T-cell (primary cell): ENCODE measurements around the gene SYNJ1. TPM values are rescaled to one million over a fixed set of nuclear protein-coding genes. Genes with fewer than 3 reads are reported as not detected.
"Not testable (repeated sequence)": the region's sequence is repeated elsewhere in the genome, so short reads cannot be mapped to it uniquely, and the experiment has no call there.

Experiments used
- ATAC-seq, 4 experiments: fragments of 200-7000 bp in 3 of 4; fragments of 150-1000 bp in 1 of 4; cut with Tn5 transposase; replicated peaks in 1 of 4; 1 replicate in 3 of 4; 2 replicates in 1 of 4; pipeline ENCODE4 v1.10.0; 2021; ENCODE audit warnings: moderate library complexity in 3 of 4, mild to moderate bottlenecking in 2 of 4, moderate number of reproducible peaks in 1 of 4
- CTCF ChIA-PET, 2 donors: fragments of 300-600 bp; sonication (Branson Sonifier 250); formaldehyde crosslinking; loops; one replicate each; lab custom pipeline; 2022; ENCODE audit warnings: antibody characterized with exemption in 2 of 2; lab: Charles Lee
- POLR2A ChIA-PET, 2 donors: fragments of 300-600 bp; sonication (Branson Sonifier 250); formaldehyde crosslinking; loops; one replicate each; lab custom pipeline; 2022; ENCODE audit warnings: antibody characterized with exemption in 2 of 2; lab: Charles Lee
- DNase-seq, 35 experiments: peaks; one replicate each; pipeline versions ENCODE4 v3.0.0 to v3.0.0-alpha.2; 2013 to 2023
- H3K27ac ChIP-seq: one replicate; pipeline ENCODE4 v1.5.1; 2013; ENCODE audit warnings: low read length
- H3K27me3 ChIP-seq, 2 experiments: replicated peaks in 1 of 2; 1 replicate in 1 of 2; 2 replicates in 1 of 2; pipeline versions ENCODE4 v1.6.1 to v1.7.0; 2013; ENCODE audit warnings: low read length in 1 of 2, mixed read lengths in 1 of 2; ENCODE audit not compliant: control insufficient read depth in 2 of 2, insufficient read depth in 2 of 2; ENCODE audit errors: extremely low read depth in 1 of 2
- H3K36me3 ChIP-seq, 2 donors: 1 replicate in 1 of 2; 2 replicates in 1 of 2; pipeline versions ENCODE4 v1.6.1 to v1.7.0; 2013; ENCODE audit warnings: low read length in 1 of 2; ENCODE audit not compliant: control insufficient read depth in 2 of 2, insufficient read depth in 1 of 2; ENCODE audit errors: extremely low read depth in 1 of 2
- H3K4me1 ChIP-seq, 2 experiments: 1 replicate in 1 of 2; 2 replicates in 1 of 2; pipeline versions ENCODE4 v1.6.1 to v1.7.0; 2013; ENCODE audit warnings: low read length in 2 of 2, mixed read lengths in 1 of 2; ENCODE audit not compliant: insufficient read depth in 2 of 2, control insufficient read depth in 1 of 2; ENCODE audit errors: extremely low read depth in 1 of 2
- H3K4me3 ChIP-seq, 2 donors: 1 replicate in 1 of 2; 2 replicates in 1 of 2; pipeline versions ENCODE4 v1.5.1 to v1.7.0; 2013; ENCODE audit warnings: mild to moderate bottlenecking in 2 of 2, low read length in 1 of 2, moderate library complexity in 1 of 2; ENCODE audit not compliant: control insufficient read depth in 1 of 2; ENCODE audit errors: extremely low read depth in 1 of 2
- H3K9me3 ChIP-seq: 2 replicates; pipeline ENCODE4 v1.7.0; 2013
- H3K27ac Mint-ChIP-seq, 2 donors: one replicate each; pipeline ENCODE4 v1.8.0; 2020 to 2021; ENCODE audit warnings: mild to moderate bottlenecking in 2 of 2, mixed read lengths in 2 of 2
- H3K27me3 Mint-ChIP-seq, 2 donors: one replicate each; pipeline ENCODE4 v1.8.0; 2021 to 2022; ENCODE audit warnings: mixed read lengths in 2 of 2
- H3K36me3 Mint-ChIP-seq: one replicate; pipeline ENCODE4 v1.8.0; 2021; ENCODE audit warnings: mixed read lengths
- H3K4me1 Mint-ChIP-seq, 3 donors: one replicate each; pipeline ENCODE4 v1.8.0; 2020 to 2022; ENCODE audit warnings: mixed read lengths in 3 of 3, mild to moderate bottlenecking in 1 of 3
- H3K4me3 Mint-ChIP-seq, 3 donors: one replicate each; pipeline ENCODE4 v1.8.0; 2020 to 2022; ENCODE audit warnings: mild to moderate bottlenecking in 3 of 3, mixed read lengths in 3 of 3, moderate library complexity in 3 of 3
- H3K9me3 Mint-ChIP-seq, 3 donors: one replicate each; pipeline ENCODE4 v1.8.0; 2020 to 2022; ENCODE audit warnings: mixed read lengths in 3 of 3
- WGBS: methylation state at CpG from one replicate; pipeline ENCODE4 v1.1.5; 2013; ENCODE audit warnings: missing lambda C conversion rate; ENCODE audit not compliant: insufficient coverage; 5-methylcytosine and 5-hydroxymethylcytosine counted together
- total RNA-seq, 35 experiments: library from RNA in 6 of 35; stranded (reverse) in 6 of 35; fragments of 120-200 nt in 1 of 35; gene quantifications; one replicate each; pipeline versions ENCODE4 v1.2.1 to v1.2.4 and lab custom pipeline; 2013 to 2026

SYNJ1 gene
- total RNA-seq, 5 donors from 2014 or later (not counting 1 experiment from before 2014, with no cell fraction given): 15.2 to 24.0 (median 20.3) TPM

DNA sequence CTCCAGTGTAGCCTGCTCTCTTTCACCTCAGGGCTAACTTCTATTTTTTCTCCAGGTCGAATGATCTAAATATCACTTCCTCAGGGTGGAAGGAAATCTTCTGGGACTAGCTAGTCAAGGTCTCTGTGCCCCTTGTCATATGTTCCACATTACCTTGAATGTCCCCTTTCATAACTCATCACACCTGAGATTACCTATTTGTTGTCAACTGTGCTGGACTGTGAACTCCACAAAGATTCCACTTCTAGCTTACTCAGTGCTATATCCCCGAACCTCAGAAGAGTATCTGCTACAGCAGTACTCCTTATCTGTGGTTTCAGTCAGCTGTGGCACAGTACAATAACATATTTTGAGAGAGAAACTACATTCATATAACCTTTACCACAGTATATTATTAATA lies 14.6 kb upstream of the SYNJ1 start:
- CTCF ChIA-PET: no interaction called here
- Mint-ChIP-seq H3K36me3 (peaks cover 74% of the 10 kb centered on the region), H3K4me1 (peaks cover 8 to 24% (median 10%) of the 10 kb centered on the region in 3 donors), H3K4me3 (no peak overlapping the region), H3K9me3 (no peaks in the 10 kb centered on the region), H3K27ac (no peak overlapping the region), H3K27me3 (no peaks in the 10 kb centered on the region)
- DNase-seq (no peak), ATAC-seq (no peak)
- no peak overlapping the region for H3K27ac ChIP-seq
- POLR2A ChIA-PET: no interaction called here
- peaks cover 10 to 72% of the 10 kb centered on the region in 2 donors for H3K36me3 ChIP-seq
- no peak overlapping the region for H3K4me3 ChIP-seq
- H3K9me3 ChIP-seq: no peaks in the 10 kb centered on the region
- H3K27me3 ChIP-seq: no peaks in the 10 kb centered on the region
- 83% methylated on average over 1 of the region's 2 CpGs for WGBS
- peaks cover 3 to 4% of the 10 kb centered on the region in 2 experiments for H3K4me1 ChIP-seq

DNA sequence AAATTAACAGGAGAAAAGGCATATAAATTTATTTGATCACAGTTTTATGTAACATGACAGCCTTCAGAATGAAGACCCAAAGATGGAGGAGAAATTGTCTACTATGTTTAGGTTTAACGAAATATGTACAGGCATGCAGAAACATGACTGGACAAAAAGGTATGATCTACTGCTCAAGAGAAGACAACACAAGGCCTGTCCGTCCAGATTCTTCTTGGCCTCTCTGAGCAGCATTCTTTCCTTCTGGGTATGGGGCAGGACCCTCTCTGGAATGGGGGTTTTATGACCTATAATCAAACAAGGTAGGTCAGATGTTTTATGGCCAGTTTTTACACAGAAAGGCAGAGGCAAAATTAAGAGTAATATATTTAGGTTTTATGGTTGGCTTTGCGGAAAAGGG lies 13.5 kb upstream of the SYNJ1 start:
- Mint-ChIP-seq H3K27ac (peak overlapping the region in 1 of 2 donors; percentile 25), H3K9me3 (no peaks in the 10 kb centered on the region), H3K27me3 (no peaks in the 10 kb centered on the region), H3K4me3 (no peak overlapping the region), H3K36me3 (peaks cover 63% of the 10 kb centered on the region), H3K4me1 (peaks cover under 1 to 14% (median 3%) of the 10 kb centered on the region in 3 donors)
- 100% methylated on average over 2 of the region's 3 CpGs for WGBS
- Histone ChIP-seq H3K9me3 (no peaks in the 10 kb centered on the region), H3K4me3 (no peak overlapping the region), H3K27me3 (no peaks in the 10 kb centered on the region), H3K27ac (no peak overlapping the region), H3K4me1 (no peaks in the 10 kb centered on the region), H3K36me3 (peaks cover 10 to 72% of the 10 kb centered on the region in 2 donors)
- no peak for DNase-seq
- POLR2A ChIA-PET: no interaction called here
- CTCF ChIA-PET: no interaction called here
- no peak for ATAC-seq

DNA sequence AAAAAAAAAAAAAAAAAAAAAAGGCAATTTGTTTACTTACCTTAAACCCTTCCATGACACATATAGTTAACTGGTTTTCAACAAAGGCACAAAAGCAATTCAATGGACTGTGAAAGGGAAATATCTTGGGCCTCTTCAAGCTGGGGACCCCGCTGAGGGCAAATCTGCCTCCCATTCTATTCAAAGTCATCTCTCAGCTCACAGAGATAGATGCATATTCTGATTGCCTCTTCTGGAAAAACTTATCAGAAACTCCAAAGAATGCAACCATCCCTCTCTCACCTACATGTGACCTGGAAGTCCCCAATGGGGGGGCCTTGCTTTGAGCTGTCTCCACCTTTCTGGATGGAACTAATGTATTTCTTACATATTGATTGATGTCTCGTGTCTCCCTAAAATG lies 12.1 kb upstream of the SYNJ1 start:
- Histone ChIP-seq H3K27ac (no peak overlapping the region), H3K9me3 (no peaks in the 10 kb centered on the region), H3K36me3 (peaks cover 6 to 60% of the 10 kb centered on the region in 2 donors), H3K4me1 (no peaks in the 10 kb centered on the region), H3K27me3 (no peaks in the 10 kb centered on the region), H3K4me3 (no peak overlapping the region)
- peaks cover 0 to 12% (median 2%) of the 10 kb centered on the region in 3 donors for H3K4me1 Mint-ChIP-seq
- DNase-seq: no peak
- no peaks in the 10 kb centered on the region for H3K9me3 Mint-ChIP-seq
- H3K4me3 Mint-ChIP-seq: no peak overlapping the region
- ChIA-PET CTCF (interaction anchor here in 1 of 2 donors (0.6 to 0.7 kb wide), 2 partner anchors 31 to 424 kb away, joined by 3 read pairs; partner anchors contain the start of gene PAXBP1), POLR2A (interaction anchor here in 1 of 2 donors (0.6 kb wide), 1 partner anchor 96 kb away, joined by 6 read pairs; no protein-coding TSS in a partner anchor)
- 100% methylated on average over 2 of the region's 2 CpGs for WGBS
- no peak overlapping the region for H3K27ac Mint-ChIP-seq
- no peak for ATAC-seq
- peaks cover 56% of the 10 kb centered on the region for H3K36me3 Mint-ChIP-seq
- no peaks in the 10 kb centered on the region for H3K27me3 Mint-ChIP-seq

DNA sequence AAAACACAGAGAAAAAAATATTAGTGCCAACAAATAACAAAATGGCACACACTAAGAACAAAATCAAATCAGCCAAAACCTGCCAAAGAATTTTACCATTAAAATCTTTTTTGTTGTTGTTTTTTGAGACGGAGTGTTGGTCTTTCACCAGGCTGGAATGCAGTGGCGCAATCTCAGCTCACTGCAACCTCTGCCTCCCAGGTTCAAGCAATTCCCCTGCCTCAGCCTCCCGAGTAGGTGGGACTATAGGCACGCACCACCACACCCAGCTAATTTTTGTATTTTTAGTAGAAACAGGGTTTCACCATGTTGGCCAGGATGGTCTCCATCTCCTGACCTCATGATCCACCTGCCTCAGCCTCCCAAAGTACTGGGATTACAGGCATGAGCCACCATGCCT lies 8.3 kb upstream of the SYNJ1 start:
- not testable (repeated sequence) for H3K4me3 ChIP-seq
- H3K36me3 Mint-ChIP-seq: peaks cover 41% of the 10 kb centered on the region
- POLR2A ChIA-PET: interaction anchor here in 1 of 2 donors (0.5 kb wide), 1 partner anchor 701 kb away, joined by 3 read pairs; no protein-coding TSS in a partner anchor

DNA sequence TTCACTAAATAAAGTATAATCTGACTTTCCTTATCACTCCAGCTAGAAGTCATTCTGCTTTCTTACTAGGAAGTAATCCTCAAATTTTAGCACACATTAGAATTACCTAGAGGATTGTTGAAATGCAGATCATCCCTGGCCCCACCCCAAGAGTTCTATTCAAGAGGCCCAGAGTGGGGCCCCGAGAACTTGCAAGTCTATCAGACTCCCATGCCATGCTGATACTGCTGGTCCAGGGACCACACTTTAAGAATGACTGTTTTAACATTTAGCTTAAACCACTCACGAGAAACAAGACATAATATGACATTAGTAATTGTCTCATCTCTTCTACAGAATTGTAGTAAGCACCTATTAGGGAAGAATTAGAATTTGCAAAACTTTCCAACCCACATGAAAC lies 7.7 kb upstream of the SYNJ1 start:
- H3K4me3 ChIP-seq: no peak overlapping the region
- no peak for DNase-seq
- Mint-ChIP-seq H3K36me3 (peaks cover 36% of the 10 kb centered on the region), H3K4me3 (no peak overlapping the region), H3K27ac (peak overlapping the region in 1 of 2 donors; percentile 13), H3K4me1 (peaks cover 31 to 38% (median 32%) of the 10 kb centered on the region in 3 donors), H3K27me3 (no peaks in the 10 kb centered on the region), H3K9me3 (no peaks in the 10 kb centered on the region)
- no CpG with 5 or more reads among the region's 2 CpGs for WGBS
- H3K36me3 ChIP-seq: peaks cover 6 to 29% of the 10 kb centered on the region in 2 donors
- CTCF ChIA-PET: no interaction called here
- no peak overlapping the region for H3K27ac ChIP-seq
- ATAC-seq: no peak
- H3K4me1 ChIP-seq: peaks cover 10 to 13% of the 10 kb centered on the region in 2 experiments
- POLR2A ChIA-PET: interaction anchor here in 1 of 2 donors (0.6 kb wide), 1 partner anchor 36 kb away, joined by 3 read pairs; the partner anchor contains the start of gene PAXBP1
- H3K9me3 ChIP-seq: no peaks in the 10 kb centered on the region
- H3K27me3 ChIP-seq: no peaks in the 10 kb centered on the region

More for the DNA sequence above, 8.3 kb upstream of the SYNJ1 start:
- CTCF ChIA-PET: interaction anchor here in 1 of 2 donors (0.5 to 0.6 kb wide), 2 partner anchors 22 to 334 kb away, joined by 3 read pairs; no protein-coding TSS in a partner anchor
- ATAC-seq, H3K4me1 ChIP-seq, H3K4me3 Mint-ChIP-seq, H3K27ac Mint-ChIP-seq, H3K27me3 ChIP-seq, H3K9me3 Mint-ChIP-seq, H3K27ac ChIP-seq, H3K9me3 ChIP-seq, H3K27me3 Mint-ChIP-seq, DNase-seq: not testable (repeated sequence)
- WGBS: no CpG with 5 or more reads among the region's 4 CpGs
- peaks cover 25 to 32% (median 27%) of the 10 kb centered on the region in 3 donors for H3K4me1 Mint-ChIP-seq
- H3K36me3 ChIP-seq: peaks cover 6 to 31% of the 10 kb centered on the region in 2 donors

DNA sequence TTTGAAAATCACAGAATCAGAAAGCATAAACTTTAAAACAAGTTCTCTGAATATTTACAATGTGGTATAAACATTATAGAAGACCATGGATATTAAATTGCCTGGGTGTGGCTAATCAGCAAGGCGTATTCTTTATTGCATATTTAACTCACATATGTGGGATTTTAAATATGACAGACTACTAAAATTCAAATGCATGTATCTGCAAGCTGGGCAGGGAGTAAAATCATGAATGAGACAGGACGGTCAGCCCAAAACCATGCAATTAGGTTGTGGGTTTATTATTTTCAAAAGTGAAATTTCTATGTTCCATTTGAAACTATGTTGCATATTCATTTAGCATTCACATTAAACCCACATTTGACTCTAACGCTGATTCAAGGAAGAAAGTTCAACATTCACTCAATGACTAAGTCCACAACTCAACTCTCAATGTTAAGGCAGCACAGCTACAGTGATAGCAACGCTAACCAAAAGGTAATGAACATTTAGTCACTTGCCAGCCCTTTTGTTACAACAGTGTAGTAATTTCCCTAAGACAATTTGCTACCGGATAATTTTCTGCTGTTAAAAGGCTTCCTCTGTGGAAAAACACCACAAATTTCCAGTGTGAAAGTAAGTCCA lies 6.3 kb upstream of the SYNJ1 start:
- ChIA-PET CTCF (no interaction called here), POLR2A (no interaction called here)
- WGBS: no CpG with 5 or more reads among the region's 5 CpGs
- DNase-seq (no peak), ATAC-seq (no peak)
- Histone ChIP-seq H3K36me3 (peaks cover 0 to 26% of the 10 kb centered on the region in 2 donors), H3K4me1 (peaks cover 10 to 14% of the 10 kb centered on the region in 2 experiments), H3K9me3 (no peaks in the 10 kb centered on the region), H3K4me3 (no peak overlapping the region), H3K27ac (no peak overlapping the region), H3K27me3 (no peaks in the 10 kb centered on the region)
- no peaks in the 10 kb centered on the region for H3K9me3 Mint-ChIP-seq
- peaks cover 42 to 44% (median 43%) of the 10 kb centered on the region in 3 donors for H3K4me1 Mint-ChIP-seq
- H3K27ac Mint-ChIP-seq: no peak overlapping the region
- no peak overlapping the region for H3K4me3 Mint-ChIP-seq
- peaks cover 26% of the 10 kb centered on the region for H3K36me3 Mint-ChIP-seq
- no peaks in the 10 kb centered on the region for H3K27me3 Mint-ChIP-seq
